ENCODE results near the gene AOAH. TPM values are rescaled to one million over a fixed set of nuclear protein-coding genes. Genes with fewer than 3 reads are reported as not detected.

The AOAH gene
- total RNA-seq, 1 experiment from 2014 or later, result 0.39 TPM

- H4K8ac ChIP-seq (replicated peaks; ENCODE audit: insufficient read length, low read depth, low read length), result no peak overlapping the region
- DNase-seq, result no peak
- H3K9me3 ChIP-seq (ENCODE audit: control insufficient read depth, low read depth, low read length), result no peaks in the 10 kb centered on the region
- H3K79me1 ChIP-seq (ENCODE audit: insufficient read depth, low read depth, low read length, poor library complexity, severe bottlenecking), result no peaks in the 10 kb centered on the region
- H3K9me3 Mint-ChIP-seq, result no peaks in the 10 kb centered on the region
- H3K36me3 Mint-ChIP-seq (ENCODE audit: insufficient read depth in 1 of 3, low read depth in 3 of 3), result no peaks in the 10 kb centered on the region
- H3K27me3 ChIP-seq (ENCODE audit: insufficient read depth, low read length), result no peaks in the 10 kb centered on the region
- H3K23me2 ChIP-seq (ENCODE audit: insufficient read length, low read depth, low read length, poor library complexity, severe bottlenecking), result no peaks in the 10 kb centered on the region
- peaks cover 11 to 29% of the 10 kb centered on the region in 2 experiments for H3K4me1 Mint-ChIP-seq
- H4K20me1 ChIP-seq (ENCODE audit: control insufficient read depth, insufficient read depth, insufficient read length), result no peaks in the 10 kb centered on the region
- no peak overlapping the region for H3K27ac Mint-ChIP-seq
- no peak overlapping the region for H4K91ac ChIP-seq (ENCODE audit: insufficient read length, low read depth, low read length)
- no peak overlapping the region for H3K4me3 Mint-ChIP-seq
- H2BK5ac ChIP-seq (ENCODE audit: insufficient read length, low read length), result no peak overlapping the region
- WGBS (ENCODE audit: extremely low coverage, insufficient read length, low lambda C conversion rate), result no CpG with 5 or more reads among the region's 3 CpGs
- H3K18ac ChIP-seq (ENCODE audit: insufficient read length, low read depth, low read length), result no peak overlapping the region
- H3K79me2 ChIP-seq (ENCODE audit: insufficient read depth, low read length), result no peaks in the 10 kb centered on the region
- no peak overlapping the region for H2AFZ ChIP-seq (ENCODE audit: low read length)
- no peak overlapping the region for H4K5ac ChIP-seq (ENCODE audit: insufficient read length, low read depth, low read length)
- H2BK15ac ChIP-seq (ENCODE audit: low read depth, low read length), result no peak overlapping the region
- H3K56ac ChIP-seq (ENCODE audit: insufficient read length, low read depth, low read length), result no peak overlapping the region
- TF ChIP-seq, protein P1, sequence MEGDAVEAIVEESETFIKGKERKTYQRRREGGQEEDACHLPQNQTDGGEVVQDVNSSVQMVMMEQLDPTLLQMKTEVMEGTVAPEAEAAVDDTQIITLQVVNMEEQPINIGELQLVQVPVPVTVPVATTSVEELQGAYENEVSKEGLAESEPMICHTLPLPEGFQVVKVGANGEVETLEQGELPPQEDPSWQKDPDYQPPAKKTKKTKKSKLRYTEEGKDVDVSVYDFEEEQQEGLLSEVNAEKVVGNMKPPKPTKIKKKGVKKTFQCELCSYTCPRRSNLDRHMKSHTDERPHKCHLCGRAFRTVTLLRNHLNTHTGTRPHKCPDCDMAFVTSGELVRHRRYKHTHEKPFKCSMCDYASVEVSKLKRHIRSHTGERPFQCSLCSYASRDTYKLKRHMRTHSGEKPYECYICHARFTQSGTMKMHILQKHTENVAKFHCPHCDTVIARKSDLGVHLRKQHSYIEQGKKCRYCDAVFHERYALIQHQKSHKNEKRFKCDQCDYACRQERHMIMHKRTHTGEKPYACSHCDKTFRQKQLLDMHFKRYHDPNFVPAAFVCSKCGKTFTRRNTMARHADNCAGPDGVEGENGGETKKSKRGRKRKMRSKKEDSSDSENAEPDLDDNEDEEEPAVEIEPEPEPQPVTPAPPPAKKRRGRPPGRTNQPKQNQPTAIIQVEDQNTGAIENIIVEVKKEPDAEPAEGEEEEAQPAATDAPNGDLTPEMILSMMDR (conservative IDR thresholded peaks at IDR 0.05), result no peak
- no peak overlapping the region for H3K23ac ChIP-seq (ENCODE audit: insufficient read length, low read depth, low read length)
- no peak overlapping the region for H3K9ac ChIP-seq (ENCODE audit: extremely low read depth, insufficient read length, low read length)
- H3K27ac ChIP-seq (ENCODE audit: insufficient read length, low read depth, low read length), result no peak overlapping the region
- H2BK120ac ChIP-seq (ENCODE audit: low read depth, low read length, poor library complexity, severe bottlenecking), result no peak overlapping the region
- no peak overlapping the region for H3K4ac ChIP-seq (ENCODE audit: low read depth, low read length)
- no peak overlapping the region for H2AK5ac ChIP-seq (ENCODE audit: insufficient read length, low read length)
- H3K27me3 Mint-ChIP-seq (ENCODE audit: low read depth), result no peaks in the 10 kb centered on the region
- H3K14ac ChIP-seq (ENCODE audit: insufficient read depth, low read length), result no peak overlapping the region
- H2BK12ac ChIP-seq (ENCODE audit: insufficient read length, low read depth, low read length), result no peak overlapping the region
- H3K4me2 ChIP-seq (ENCODE audit: insufficient read depth, insufficient read length, low read length), result no peak overlapping the region
- H3T11ph ChIP-seq (ENCODE audit: low read length), result no peak overlapping the region
- H2BK20ac ChIP-seq (ENCODE audit: low read depth, low read length, poor library complexity, severe bottlenecking), result no peak overlapping the region
- peaks cover 2% of the 10 kb centered on the region; the same call in 1 of the 2 replicates for H3K4me1 ChIP-seq (ENCODE audit: insufficient read depth, low read length)
Measured at GRCh38 chr7:36598054-36598674, 126.1 kb downstream of the AOAH start.

Data from H9 (cell line).